GM21717 (cell line): ENCODE data around the gene MPP2.
"Not testable (repeated sequence)": the region's sequence is repeated elsewhere in the genome, so short reads cannot be mapped to it uniquely, and the experiment has no call there.

ENCODE experiments used
- ATAC-seq: cut with Tn5 transposase; IDR thresholded peaks from one replicate; pipeline ENCODE4 v1.9.1; 2021; ENCODE audit warnings: mild to moderate bottlenecking, moderate library complexity; ENCODE audit not compliant: unreplicated experiment

The MPP2 gene

GRCh38 chr17:43852571-43852970, 54.8 kb downstream of the MPP2 start:
- ATAC-seq = no peak

- no peak for ATAC-seq
Observed at GRCh38 chr17:43849116-43849515, 58.2 kb downstream of the MPP2 start.

- no peak for ATAC-seq
Observed at GRCh38 chr17:43848601-43849000, 58.7 kb downstream of the MPP2 start.

- ATAC-seq = no peak
Observed at GRCh38 chr17:43846963-43847371, 60.4 kb downstream of the MPP2 start, which contains the start of gene CD300LG. Gene CD300LG (plus strand): TSS chr17:43847176. CDS start chr17:43847217, 41 bp downstream.

GRCh38 chr17:43846221-43846712, 61.1 kb downstream of the MPP2 start:
- ATAC-seq = peak; percentile 59

GRCh38 chr17:43845766-43846165, 61.6 kb downstream of the MPP2 start:
- ATAC-seq = no peak

GRCh38 chr17:43844241-43844640, 63.1 kb downstream of the MPP2 start:
- no peak for ATAC-seq

GRCh38 chr17:43842975-43843325, 64.4 kb downstream of the MPP2 start:
- ATAC-seq = no peak

- not testable (repeated sequence) for ATAC-seq
Observed at GRCh38 chr17:43842091-43842974, 65.0 kb downstream of the MPP2 start.

GRCh38 chr17:43841282-43841681, 66.1 kb downstream of the MPP2 start:
- no peak for ATAC-seq

- no peak for ATAC-seq
Observed at GRCh38 chr17:43840814-43841213, 66.5 kb downstream of the MPP2 start.

GRCh38 chr17:43839670-43840108, 67.6 kb downstream of the MPP2 start:
- no peak for ATAC-seq

GRCh38 chr17:43834106-43834505, 73.2 kb downstream of the MPP2 start:
- no peak for ATAC-seq

GRCh38 chr17:43832976-43833829, 74.1 kb downstream of the MPP2 start, which contains the start of gene MPP3:
Gene MPP3 (minus strand): TSS chr17:43833146. CDS start chr17:43831906, 1,240 bp downstream.
- no peak for ATAC-seq

- no peak for ATAC-seq
Observed at GRCh38 chr17:43832168-43832975, 75.0 kb downstream of the MPP2 start.

- no peak for ATAC-seq
Observed at GRCh38 chr17:43831633-43832032, 75.7 kb downstream of the MPP2 start.

GRCh38 chr17:43830510-43831140, 76.7 kb downstream of the MPP2 start:
- ATAC-seq = no peak

- ATAC-seq = no peak
Observed at GRCh38 chr17:43829738-43830137, 77.6 kb downstream of the MPP2 start.

- no peak for ATAC-seq
Observed at GRCh38 chr17:43827596-43827995, 79.7 kb downstream of the MPP2 start.

- ATAC-seq = no peak
Observed at GRCh38 chr17:43826206-43826605, 81.1 kb downstream of the MPP2 start.
